SK-N-MC (cell line): ENCODE results near the gene WBP11.
"Not testable (repeated sequence)": the region's sequence is repeated elsewhere in the genome, so short reads cannot be mapped to it uniquely, and the experiment has no call there.

Experiments
- EZH2 ChIP-seq: fragments of 200-600 bp; sonication (generic); IDR thresholded peaks from one replicate; pipeline ENCODE4 v1.6.1; 2017; ENCODE audit warnings: antibody characterized with exemption
- POLR2AphosphoS5 ChIP-seq: IDR thresholded peaks from 2 replicates; pipeline ENCODE4 v1.6.1; 2012; ENCODE audit warnings: mild to moderate bottlenecking, low read depth, low read length, borderline replicate concordance

- not testable (repeated sequence) for TF ChIP-seq EZH2, POLR2AphosphoS5
Observed at GRCh38 chr12:14736441-14736840, 66.8 kb downstream of the WBP11 start.
